ENCODE measurements around the gene AUTS2.

- TF ChIP-seq CTCF (IDR thresholded peaks at IDR 0.05), result no peak
- TF ChIP-seq POLR2AphosphoS5 (IDR thresholded peaks at IDR 0.05), result no peak
These were observed 1051.0 kb downstream of the AUTS2 start for GRCh38 chr7:70649323-70649722.
